NCI-H1694 treated with DMSO at 0.1 percent for 48 hours (cell line): Measurements from ENCODE around the gene LRRC1.

Experiments used
- DNase-seq: peaks from one replicate; lab custom pipeline; 2025; lab: John Stamatoyannopoulos, UW

The LRRC1 gene

GRCh38 chr6:53961679-53962370, 167.0 kb downstream of the LRRC1 start:
- DNase-seq: peak; percentile 69

- DNase-seq: no peak
Measured at GRCh38 chr6:53962646-53963045, 167.8 kb downstream of the LRRC1 start.

- no peak for DNase-seq
Measured at GRCh38 chr6:53967415-53967814, 172.6 kb downstream of the LRRC1 start.
